HepG2 (cell line): Measurements from ENCODE around the gene TTLL10. TPM values are rescaled to one million over a fixed set of nuclear protein-coding genes. Genes with fewer than 3 reads are reported as not detected.
A peak's percentile ranks its signal among the peaks of the same experiment; 100 is the strongest.

Source experiments
- ATF7-NPFF ChIP-seq: sonication (generic); formaldehyde crosslinking; IDR thresholded peaks from 2 replicates; pipeline ENCODE4 v1.8.1; 2023; ENCODE audit warnings: mild to moderate bottlenecking, low read depth, missing genetic modification reagents, moderate library complexity
- CREB1 ChIP-seq, 2 experiments: fragments of 450-650 bp in 1 of 2; IDR thresholded peaks; 2 replicates each; pipeline ENCODE4 v1.6.1; 2016 to 2017; ENCODE audit warnings: control low read depth in 1 of 2, mild to moderate bottlenecking in 1 of 2, missing compliant biosample characterization in 1 of 2, missing genetic modification characterization in 1 of 2
- JUNB ChIP-seq: sonication (generic); formaldehyde crosslinking; IDR thresholded peaks from 2 replicates; pipeline ENCODE4 v1.8.0; 2022; ENCODE audit warnings: missing genetic modification reagents, mild to moderate bottlenecking, borderline replicate concordance
- KDM2A ChIP-seq: sonication (generic); formaldehyde crosslinking; IDR thresholded peaks from 2 replicates; pipeline ENCODE4 v1.4.0; 2020; ENCODE audit warnings: low read depth, missing genetic modification reagents, borderline replicate concordance
- KMT2B ChIP-seq: IDR thresholded peaks from 2 replicates; pipeline ENCODE4 v1.6.1; 2016; ENCODE audit warnings: missing genetic modification reagents, missing compliant biosample characterization
- RXRB ChIP-seq: IDR thresholded peaks from 2 replicates; pipeline ENCODE4 v1.6.1; 2016; ENCODE audit warnings: borderline replicate concordance, missing genetic modification reagents, missing compliant biosample characterization
- SNAPC5 ChIP-seq: sonication (generic); formaldehyde crosslinking; IDR thresholded peaks from 2 replicates; pipeline ENCODE4 v1.8.1; 2023; ENCODE audit warnings: mild to moderate bottlenecking, missing genetic modification reagents, borderline replicate concordance
- ZNF142 ChIP-seq: sonication (generic); formaldehyde crosslinking; IDR thresholded peaks from 2 replicates; pipeline ENCODE4 v1.4.0; 2020; ENCODE audit warnings: missing genetic modification reagents
- ZNF160 ChIP-seq: sonication (generic); formaldehyde crosslinking; IDR thresholded peaks from 2 replicates; pipeline ENCODE4 v1.8.0; 2022; ENCODE audit warnings: mild to moderate bottlenecking, inconsistent platforms, missing genetic modification reagents
- ZNF318 ChIP-seq: sonication (generic); formaldehyde crosslinking; IDR thresholded peaks from 2 replicates; pipeline ENCODE4 v1.4.0; 2020; ENCODE audit warnings: mild to moderate bottlenecking, missing genetic modification reagents
- polyA plus RNA-seq, 8 experiments: library from polyadenylated mRNA; depleted of rRNA in 3 of 8; stranded (reverse) in 7 of 8; unstranded in 1 of 8; fragments of >200 nt; fragmentation: Illumina TruSeq in 4 of 8; extraction: Trizol in 4 of 8; gene quantifications; 2 replicates each; pipeline versions ENCODE4 v1.2.1 to v1.2.3, GENCODE V29; 2011 to 2016; ENCODE audit warnings: low read depth in 4 of 8, missing spikeins in 1 of 8, mixed read lengths in 1 of 8; ENCODE audit not compliant: insufficient read depth in 1 of 8
- total RNA-seq, 5 experiments: library from RNA; depleted of rRNA; stranded (reverse); fragments of >200 nt; fragmentation: Illumina TruSeq; extraction: Trizol; gene quantifications; 2 replicates each; pipeline ENCODE4 v1.2.3, GENCODE V29; 2016; ENCODE audit warnings: low read depth in 1 of 5

Gene TTLL10
- total and polyA plus RNA-seq, 2 of the 13 experiments (the other 11 are each of a cell fraction or from before 2014, with no cell fraction given) = not detected

GRCh38 chr1:1237874-1238701, 64.4 kb downstream of the TTLL10 start (continued):
- TF ChIP-seq ZNF142 (CRISPR knock-in tag) (no peak), CREB1 (IDR thresholded peaks at IDR 0.05) (peak; percentile 66; the same call in 1 of the 2 replicates), CREB1 (CRISPR knock-in tag; IDR thresholded peaks at IDR 0.05) (0 out of 2 replicates have a peak, but pooled peaks have one; percentile 11), ZNF318 (no peak; the same call in 1 of the 2 replicates), KDM2A (CRISPR knock-in tag) (peak; percentile 89), JUNB (CRISPR knock-in tag) (no peak), ATF7-NPFF (CRISPR knock-in tag) (peak; percentile 35; the same call in 1 of the 2 replicates), RXRB (CRISPR knock-in tag) (peak; percentile 78), ZNF160 (CRISPR knock-in tag) (peak; percentile 77), SNAPC5 (CRISPR knock-in tag) (no peak), KMT2B (CRISPR knock-in tag) (no peak; the same call in 1 of the 2 replicates)
